VCaP (cell line): ENCODE data around the gene TAP2.

ENCODE experiments used
- H3K27ac ChIP-seq: fragments of 450-650 bp; 2 replicates; pipeline ENCODE4 v1.5.1; 2017
- TF ChIP-seq, protein P1 (sequence below): fragments of 450-650 bp; conservative IDR thresholded peaks from 2 replicates; pipeline ENCODE4 v1.5.1; 2017; ENCODE audit warnings: mild to moderate bottlenecking, moderate library complexity

The TAP2 gene

DNA sequence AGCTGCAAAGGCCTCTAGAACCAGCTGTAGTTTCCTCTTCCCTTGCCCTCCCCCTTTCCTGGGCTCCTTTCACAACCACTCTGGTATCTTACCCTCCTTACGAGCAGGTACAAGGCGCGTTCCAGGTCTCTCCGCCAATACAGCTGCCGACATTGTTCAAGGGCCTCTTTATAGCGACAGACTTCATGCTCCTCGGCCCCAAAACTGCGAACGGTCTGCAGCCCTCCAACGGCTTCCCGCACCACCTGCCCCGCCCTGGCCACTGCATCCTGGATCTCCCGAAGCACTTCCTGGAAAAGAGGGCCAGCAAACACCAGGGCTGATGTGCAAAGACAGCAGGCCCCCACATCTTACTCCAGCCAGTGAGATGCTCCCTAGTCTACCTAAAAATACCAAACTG lies 6.0 kb downstream of the TAP2 start:
- TF ChIP-seq, protein P1, sequence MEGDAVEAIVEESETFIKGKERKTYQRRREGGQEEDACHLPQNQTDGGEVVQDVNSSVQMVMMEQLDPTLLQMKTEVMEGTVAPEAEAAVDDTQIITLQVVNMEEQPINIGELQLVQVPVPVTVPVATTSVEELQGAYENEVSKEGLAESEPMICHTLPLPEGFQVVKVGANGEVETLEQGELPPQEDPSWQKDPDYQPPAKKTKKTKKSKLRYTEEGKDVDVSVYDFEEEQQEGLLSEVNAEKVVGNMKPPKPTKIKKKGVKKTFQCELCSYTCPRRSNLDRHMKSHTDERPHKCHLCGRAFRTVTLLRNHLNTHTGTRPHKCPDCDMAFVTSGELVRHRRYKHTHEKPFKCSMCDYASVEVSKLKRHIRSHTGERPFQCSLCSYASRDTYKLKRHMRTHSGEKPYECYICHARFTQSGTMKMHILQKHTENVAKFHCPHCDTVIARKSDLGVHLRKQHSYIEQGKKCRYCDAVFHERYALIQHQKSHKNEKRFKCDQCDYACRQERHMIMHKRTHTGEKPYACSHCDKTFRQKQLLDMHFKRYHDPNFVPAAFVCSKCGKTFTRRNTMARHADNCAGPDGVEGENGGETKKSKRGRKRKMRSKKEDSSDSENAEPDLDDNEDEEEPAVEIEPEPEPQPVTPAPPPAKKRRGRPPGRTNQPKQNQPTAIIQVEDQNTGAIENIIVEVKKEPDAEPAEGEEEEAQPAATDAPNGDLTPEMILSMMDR, result no peak
- no peak overlapping the region for H3K27ac ChIP-seq

DNA sequence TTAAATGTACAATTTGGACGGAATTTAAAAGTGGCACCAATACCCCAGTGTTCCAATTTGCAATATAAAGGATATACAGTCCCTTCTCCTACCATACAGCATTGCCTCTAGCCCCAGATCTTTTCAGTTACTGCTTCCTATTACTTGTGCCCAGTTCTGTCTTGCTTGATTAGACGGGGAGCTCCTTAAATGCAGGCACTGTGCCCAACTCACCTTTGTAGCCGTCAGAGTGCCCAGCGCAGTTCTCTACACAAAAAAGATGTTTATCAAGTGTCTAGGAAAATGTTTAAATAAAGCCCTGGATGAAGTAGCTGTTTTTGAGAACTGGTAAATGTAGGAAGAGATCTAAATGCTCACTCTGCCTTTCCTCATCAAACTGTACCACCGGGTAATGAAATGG lies 7.6 kb downstream of the TAP2 start:
- TF ChIP-seq, protein P1, result no peak
- no peak overlapping the region for H3K27ac ChIP-seq

- no peak overlapping the region for H3K27ac ChIP-seq
- TF ChIP-seq, protein P1, result no peak
Measured at GRCh38 chr6:32830017-32830416, 8.5 kb downstream of the TAP2 start.

DNA sequence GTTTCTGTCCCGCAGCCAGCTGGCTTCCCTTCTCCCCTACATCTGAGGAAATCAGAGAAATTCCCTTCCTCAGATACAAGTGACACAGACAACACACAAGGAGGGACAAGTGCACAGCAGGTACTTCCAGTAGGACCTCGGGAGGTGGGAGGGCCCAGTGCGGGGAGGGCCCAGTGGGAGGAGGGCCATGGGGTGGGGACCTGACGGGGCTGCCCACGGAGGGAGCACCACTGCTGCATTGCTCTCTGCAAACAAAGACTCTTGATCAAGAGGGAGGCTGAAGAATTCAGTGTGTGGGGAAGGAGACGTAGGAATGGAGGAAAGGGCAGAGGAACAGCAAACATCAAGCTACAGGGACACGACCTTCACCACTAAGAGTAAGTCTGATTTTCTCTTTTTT lies 9.0 kb downstream of the TAP2 start:
- TF ChIP-seq, protein P1, result no peak
- H3K27ac ChIP-seq, result no peak overlapping the region

DNA sequence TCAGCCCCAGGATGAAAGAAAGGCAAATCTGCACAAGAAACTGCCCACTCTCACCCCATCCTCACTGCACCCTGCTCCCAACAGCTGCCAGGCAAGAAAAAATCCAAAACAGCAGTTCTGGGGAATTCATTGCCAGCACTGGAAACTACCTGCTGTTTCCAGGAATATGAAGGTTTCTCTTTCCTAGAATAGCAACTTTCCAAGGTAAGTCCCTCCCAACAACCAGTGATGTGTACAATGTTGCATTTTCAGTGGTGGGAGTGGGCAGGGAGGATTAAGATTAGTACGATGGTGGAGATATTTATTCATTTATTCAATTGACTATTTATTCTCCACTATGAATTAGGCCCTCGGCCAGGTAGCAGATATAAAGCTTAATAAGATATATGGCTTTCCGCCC lies 11.5 kb downstream of the TAP2 start:
- TF ChIP-seq, protein P1, result no peak
- H3K27ac ChIP-seq, result no peak overlapping the region

DNA sequence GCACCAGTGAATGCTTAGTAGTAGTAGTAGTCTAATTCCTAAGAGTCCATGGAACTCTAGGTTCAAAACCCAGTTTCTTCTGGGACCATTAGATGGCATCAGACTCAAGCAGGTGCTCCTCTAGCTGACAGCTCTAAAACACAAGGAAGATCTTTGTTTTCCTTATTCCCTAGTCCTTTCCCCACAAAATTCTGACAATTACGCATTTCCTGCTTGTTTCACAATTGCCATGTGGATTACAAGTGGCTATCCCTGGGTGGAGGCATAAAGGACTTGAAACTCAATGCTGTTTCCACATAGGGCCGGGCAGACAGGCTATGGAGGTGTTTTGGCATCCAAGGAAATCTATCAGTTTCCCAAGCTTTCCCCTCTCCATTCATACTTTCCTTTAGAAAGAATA lies 12.6 kb downstream of the TAP2 start:
- TF ChIP-seq, protein P1, result peak; percentile 56
- no peak overlapping the region for H3K27ac ChIP-seq

- TF ChIP-seq, protein P1, result no peak
- no peak overlapping the region for H3K27ac ChIP-seq
Measured at GRCh38 chr6:32819729-32820128, 18.8 kb downstream of the TAP2 start.

DNA sequence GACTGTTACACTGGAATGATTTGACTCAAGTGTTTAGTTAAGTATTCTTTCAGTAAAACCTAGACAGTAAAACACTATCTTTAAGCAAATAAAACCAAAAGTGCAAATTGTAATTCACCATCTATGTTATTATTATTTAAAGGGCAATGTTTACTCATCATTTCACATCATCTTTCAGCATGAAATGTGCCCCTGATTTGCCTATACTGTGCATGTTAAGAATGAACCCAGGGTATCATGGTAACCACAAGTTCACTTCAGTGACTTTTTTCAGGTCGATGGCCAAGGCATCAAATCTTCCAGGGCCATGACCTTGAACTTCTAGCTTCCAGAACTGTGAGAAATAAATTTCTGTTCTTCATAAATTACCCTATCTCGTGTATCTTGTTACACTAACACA lies 19.7 kb downstream of the TAP2 start:
- TF ChIP-seq, protein P1, result no peak
- H3K27ac ChIP-seq, result no peak overlapping the region
